Measurements from ENCODE around the gene AHNAK. TPM values are rescaled to one million over a fixed set of nuclear protein-coding genes. Genes with fewer than 3 reads are reported as not detected.

AHNAK gene
- total and polyA plus RNA-seq, 2 donors (not counting 3 experiments of a cell fraction or from before 2014, with no cell fraction given), result 35.2 to 436 TPM

DNA sequence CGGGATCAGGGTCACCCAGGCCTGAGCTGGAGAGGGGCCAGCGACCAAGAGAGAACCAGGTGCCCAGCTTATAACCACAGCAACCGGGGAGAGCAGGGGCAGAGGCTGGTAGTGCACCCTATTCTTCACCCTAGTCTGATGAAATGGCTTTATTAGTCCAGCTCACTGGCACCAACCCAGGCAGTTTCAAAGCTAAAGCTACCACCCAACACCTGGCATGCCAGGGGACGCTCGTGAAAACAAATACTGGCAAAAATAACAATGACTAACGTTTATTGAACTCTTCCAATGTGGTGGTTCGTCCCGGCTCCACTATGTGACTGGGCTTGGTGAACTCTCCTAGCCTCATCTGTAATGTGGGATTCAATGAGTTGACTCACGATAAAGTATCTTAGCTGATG, 97.2 kb downstream of the AHNAK start:
- no TSS peak for BruUV-seq (replicated peaks)
- no peak overlapping the region for H3K27ac ChIP-seq (ENCODE audit: insufficient read depth, low read depth, low read length)
- no peak for DNase-seq (ENCODE audit: low read depth, low spot score)

DNA sequence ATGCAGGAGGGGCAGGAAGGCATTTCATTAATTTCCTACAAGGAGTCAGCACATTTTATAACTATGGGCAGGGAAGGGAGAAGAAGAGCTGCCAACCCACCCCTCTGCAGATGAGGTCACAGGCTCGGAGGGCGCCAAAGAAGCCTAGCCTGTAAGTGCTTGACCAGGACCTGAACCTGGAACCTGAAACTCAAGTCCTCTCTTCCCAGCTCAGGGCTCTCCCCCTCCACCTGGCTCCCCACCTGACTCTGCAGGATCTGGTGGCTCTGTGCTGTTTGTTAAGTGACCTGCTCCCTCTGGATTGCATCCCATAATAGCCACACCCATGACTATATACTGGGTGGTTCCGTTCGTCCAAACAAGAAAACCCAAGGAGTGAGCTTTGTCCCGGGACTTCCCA, 100.5 kb downstream of the AHNAK start:
- Histone ChIP-seq H3K4me1 (ENCODE audit: control insufficient read depth, extremely low read depth, insufficient read depth, low read length) (peaks cover 2% of the 10 kb centered on the region), H3K4me3 (replicated peaks in 1 of 3; ENCODE audit: insufficient read depth in 1 of 3, low read depth in 1 of 3, low read length in 3 of 3) (no peak overlapping the region), H3K9me1 (replicated peaks; ENCODE audit: control insufficient read depth, extremely low read depth, insufficient read depth, low read length) (no peaks in the 10 kb centered on the region), H3K79me2 (ENCODE audit: control insufficient read depth, insufficient read depth, low read length) (no peaks in the 10 kb centered on the region), H3K27ac (ENCODE audit: insufficient read depth, low read depth, low read length) (no peak overlapping the region), H3K36me3 (ENCODE audit: control insufficient read depth in 2 of 2, extremely low read depth in 1 of 2, insufficient read depth in 2 of 2, low read length in 2 of 2) (no peaks in the 10 kb centered on the region), H3K27me3 (ENCODE audit: control insufficient read depth in 2 of 2, insufficient read depth in 2 of 2, low read length in 2 of 2) (no peaks in the 10 kb centered on the region), H4K20me1 (replicated peaks; ENCODE audit: control insufficient read depth, extremely low read depth, insufficient read depth, low read length) (no peaks in the 10 kb centered on the region), H3K4me2 (ENCODE audit: insufficient read depth, low read length) (no peak overlapping the region), H3K9me3 (replicated peaks; ENCODE audit: control insufficient read depth, insufficient read depth, low read length) (no peaks in the 10 kb centered on the region), H2AFZ (ENCODE audit: low read depth, low read length) (no peak overlapping the region), H3K9ac (replicated peaks; ENCODE audit: extremely low read depth, insufficient read depth, low read length) (no peak overlapping the region)
- DNase-seq (ENCODE audit: low read depth, low spot score) (no peak), FAIRE-seq (no peak)
- CTCF ChIA-PET, result interaction anchor here (1.0 to 3.3 kb wide), 3 partner anchors 9 to 97 kb away, joined by 5 to 17 read pairs (median 5); no protein-coding TSS in a partner anchor
- no TSS peak for BruUV-seq (replicated peaks)
- POLR2A ChIA-PET, result no interaction called here
- intact Hi-C loops (cut with micrococcal nuclease) (no loop called here), dilution Hi-C loops (cut with MboI; ENCODE audit: extremely low pct_ligation_motif_present, low sequenced_read_pairs) (no loop called here)
- no peak for TF ChIP-seq POLR2A (IDR thresholded peaks at IDR 0.05; ENCODE audit: low read depth, low read length)
- TF ChIP-seq EZH2 (IDR thresholded peaks at IDR 0.05; ENCODE audit: borderline replicate concordance, low read depth, low read length, severe bottlenecking), result no peak
- no peak for TF ChIP-seq GATA2 (IDR thresholded peaks at IDR 0.05; ENCODE audit: insufficient read depth, insufficient read length, low read depth, low read length)
- no peak for TF ChIP-seq POLR2AphosphoS5 (IDR thresholded peaks at IDR 0.05; ENCODE audit: insufficient read depth, low read depth, low read length)
- TF ChIP-seq, protein P1, sequence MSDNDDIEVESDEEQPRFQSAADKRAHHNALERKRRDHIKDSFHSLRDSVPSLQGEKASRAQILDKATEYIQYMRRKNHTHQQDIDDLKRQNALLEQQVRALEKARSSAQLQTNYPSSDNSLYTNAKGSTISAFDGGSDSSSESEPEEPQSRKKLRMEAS (IDR thresholded peaks at IDR 0.05; ENCODE audit: insufficient read depth, insufficient read length), result no peak
- no peak for TF ChIP-seq MYC (IDR thresholded peaks at IDR 0.05; ENCODE audit: low read depth, low read length)
- TF ChIP-seq, protein P2, sequence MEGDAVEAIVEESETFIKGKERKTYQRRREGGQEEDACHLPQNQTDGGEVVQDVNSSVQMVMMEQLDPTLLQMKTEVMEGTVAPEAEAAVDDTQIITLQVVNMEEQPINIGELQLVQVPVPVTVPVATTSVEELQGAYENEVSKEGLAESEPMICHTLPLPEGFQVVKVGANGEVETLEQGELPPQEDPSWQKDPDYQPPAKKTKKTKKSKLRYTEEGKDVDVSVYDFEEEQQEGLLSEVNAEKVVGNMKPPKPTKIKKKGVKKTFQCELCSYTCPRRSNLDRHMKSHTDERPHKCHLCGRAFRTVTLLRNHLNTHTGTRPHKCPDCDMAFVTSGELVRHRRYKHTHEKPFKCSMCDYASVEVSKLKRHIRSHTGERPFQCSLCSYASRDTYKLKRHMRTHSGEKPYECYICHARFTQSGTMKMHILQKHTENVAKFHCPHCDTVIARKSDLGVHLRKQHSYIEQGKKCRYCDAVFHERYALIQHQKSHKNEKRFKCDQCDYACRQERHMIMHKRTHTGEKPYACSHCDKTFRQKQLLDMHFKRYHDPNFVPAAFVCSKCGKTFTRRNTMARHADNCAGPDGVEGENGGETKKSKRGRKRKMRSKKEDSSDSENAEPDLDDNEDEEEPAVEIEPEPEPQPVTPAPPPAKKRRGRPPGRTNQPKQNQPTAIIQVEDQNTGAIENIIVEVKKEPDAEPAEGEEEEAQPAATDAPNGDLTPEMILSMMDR (IDR thresholded peaks at IDR 0.05; ENCODE audit: extremely low read depth in 1 of 2, insufficient read depth in 1 of 2, low read depth in 1 of 2, low read length in 2 of 2), result no peak

More for the DNA sequence above, 97.2 kb downstream of the AHNAK start:
- Histone ChIP-seq H4K20me1 (replicated peaks; ENCODE audit: control insufficient read depth, extremely low read depth, insufficient read depth, low read length) (no peaks in the 10 kb centered on the region), H3K9me3 (replicated peaks; ENCODE audit: control insufficient read depth, insufficient read depth, low read length) (no peaks in the 10 kb centered on the region), H3K27me3 (ENCODE audit: control insufficient read depth in 2 of 2, insufficient read depth in 2 of 2, low read length in 2 of 2) (no peaks in the 10 kb centered on the region), H3K9ac (replicated peaks; ENCODE audit: extremely low read depth, insufficient read depth, low read length) (no peak overlapping the region), H3K4me1 (ENCODE audit: control insufficient read depth, extremely low read depth, insufficient read depth, low read length) (no peaks in the 10 kb centered on the region), H3K4me3 (replicated peaks in 1 of 3; ENCODE audit: insufficient read depth in 1 of 3, low read depth in 1 of 3, low read length in 3 of 3) (no peak overlapping the region), H3K79me2 (ENCODE audit: control insufficient read depth, insufficient read depth, low read length) (no peaks in the 10 kb centered on the region), H2AFZ (ENCODE audit: low read depth, low read length) (no peak overlapping the region), H3K4me2 (ENCODE audit: insufficient read depth, low read length) (no peak overlapping the region), H3K36me3 (ENCODE audit: control insufficient read depth in 2 of 2, extremely low read depth in 1 of 2, insufficient read depth in 2 of 2, low read length in 2 of 2) (no peaks in the 10 kb centered on the region), H3K9me1 (replicated peaks; ENCODE audit: control insufficient read depth, extremely low read depth, insufficient read depth, low read length) (no peaks in the 10 kb centered on the region)
- dilution Hi-C loops (cut with MboI; ENCODE audit: extremely low pct_ligation_motif_present, low sequenced_read_pairs) (no loop called here), intact Hi-C loops (cut with micrococcal nuclease) (no loop called here)
- CTCF ChIA-PET, result interaction anchor here (1.3 to 1.8 kb wide), 6 partner anchors 12 to 38 kb away, joined by 3 to 15 read pairs (median 4); no protein-coding TSS in a partner anchor
- TF ChIP-seq GATA2 (IDR thresholded peaks at IDR 0.05; ENCODE audit: insufficient read depth, insufficient read length, low read depth, low read length) (no peak), EZH2 (IDR thresholded peaks at IDR 0.05; ENCODE audit: borderline replicate concordance, low read depth, low read length, severe bottlenecking) (no peak), FOS (IDR thresholded peaks at IDR 0.05; ENCODE audit: borderline replicate concordance, insufficient read depth, low read length) (no peak), JUN (IDR thresholded peaks at IDR 0.05; ENCODE audit: borderline replicate concordance, insufficient read depth, insufficient read length, low read depth) (no peak), POLR2A (IDR thresholded peaks at IDR 0.05; ENCODE audit: low read depth, low read length) (no peak), POLR2AphosphoS5 (IDR thresholded peaks at IDR 0.05; ENCODE audit: insufficient read depth, low read depth, low read length) (no peak), MYC (IDR thresholded peaks at IDR 0.05; ENCODE audit: low read depth, low read length) (no peak)
- TF ChIP-seq, protein P2 (IDR thresholded peaks at IDR 0.05; ENCODE audit: extremely low read depth in 1 of 2, insufficient read depth in 1 of 2, low read depth in 1 of 2, low read length in 2 of 2), result no peak
- POLR2A ChIA-PET, result no interaction called here
- no peak for FAIRE-seq
